ENCODE data around the gene HMGN5. TPM values are rescaled to one million over a fixed set of nuclear protein-coding genes. Genes with fewer than 3 reads are reported as not detected.

Gene HMGN5
- total RNA-seq, 1 donor from 2014 or later = 1.2 TPM

- ChIA-PET CTCF (no interaction called here), POLR2A (no interaction called here)
- TF ChIP-seq CTCF (IDR thresholded peaks at IDR 0.05) = no peak
- H3K4me3 Mint-ChIP-seq = no peak overlapping the region
- intact Hi-C loops (cut with micrococcal nuclease) = no loop called here
- no peaks in the 10 kb centered on the region for H3K9me3 Mint-ChIP-seq
- ATAC-seq (ENCODE audit: low read depth) (no peak), DNase-seq (no peak)
- H3K4me1 Mint-ChIP-seq = peaks cover 13% of the 10 kb centered on the region
- H3K27ac Mint-ChIP-seq = no peak overlapping the region
- H3K36me3 Mint-ChIP-seq (ENCODE audit: low read depth) = peaks cover 35% of the 10 kb centered on the region
- H3K27me3 Mint-ChIP-seq = no peaks in the 10 kb centered on the region
These were observed 30.5 kb upstream of the HMGN5 start for GRCh38 chrX:81232218-81232617.

GRCh38 chrX:81231476-81231875 is 29.8 kb upstream of the HMGN5 start:
- Mint-ChIP-seq H3K36me3 (ENCODE audit: low read depth) (peaks cover 32% of the 10 kb centered on the region), H3K4me3 (no peak overlapping the region), H3K9me3 (no peaks in the 10 kb centered on the region), H3K27ac (no peak overlapping the region), H3K4me1 (peaks cover 13% of the 10 kb centered on the region), H3K27me3 (no peaks in the 10 kb centered on the region)
- intact Hi-C loops (cut with micrococcal nuclease) = no loop called here
- CTCF ChIA-PET = no interaction called here
- POLR2A ChIA-PET = no interaction called here
- no peak for TF ChIP-seq CTCF (IDR thresholded peaks at IDR 0.05)
- ATAC-seq (ENCODE audit: low read depth) (no peak), DNase-seq (no peak)

- ChIA-PET POLR2A (no interaction called here), CTCF (no interaction called here)
- no peak overlapping the region for H3K27ac Mint-ChIP-seq
- no peaks in the 10 kb centered on the region for H3K27me3 Mint-ChIP-seq
- no peaks in the 10 kb centered on the region for H3K9me3 Mint-ChIP-seq
- peaks cover 27% of the 10 kb centered on the region for H3K36me3 Mint-ChIP-seq (ENCODE audit: low read depth)
- no peak overlapping the region for H3K4me3 Mint-ChIP-seq
- no peak for TF ChIP-seq CTCF (IDR thresholded peaks at IDR 0.05)
- H3K4me1 Mint-ChIP-seq = peaks cover 13% of the 10 kb centered on the region
- ATAC-seq (ENCODE audit: low read depth) (no peak), DNase-seq (no peak)
- intact Hi-C loops (cut with micrococcal nuclease) = no loop called here
These were observed 28.2 kb upstream of the HMGN5 start for GRCh38 chrX:81229901-81230300.

GRCh38 chrX:81229229-81229628 is 27.5 kb upstream of the HMGN5 start:
- no peak for TF ChIP-seq CTCF (IDR thresholded peaks at IDR 0.05)
- ATAC-seq (ENCODE audit: low read depth) = no peak
- CTCF ChIA-PET = no interaction called here
- Mint-ChIP-seq H3K4me1 (peaks cover 13% of the 10 kb centered on the region), H3K4me3 (no peak overlapping the region), H3K27ac (no peak overlapping the region), H3K36me3 (ENCODE audit: low read depth) (peaks cover 31% of the 10 kb centered on the region), H3K9me3 (no peaks in the 10 kb centered on the region), H3K27me3 (no peaks in the 10 kb centered on the region)
- DNase-seq = no peak
- POLR2A ChIA-PET = no interaction called here
- intact Hi-C loops (cut with micrococcal nuclease) = no loop called here

- peaks cover 32% of the 10 kb centered on the region for H3K36me3 Mint-ChIP-seq (ENCODE audit: low read depth)
- H3K9me3 Mint-ChIP-seq = no peaks in the 10 kb centered on the region
- peaks cover 46% of the 10 kb centered on the region for H3K4me1 Mint-ChIP-seq
- no peaks in the 10 kb centered on the region for H3K27me3 Mint-ChIP-seq
- TF ChIP-seq CTCF (IDR thresholded peaks at IDR 0.05) = no peak
- no peak for DNase-seq
- intact Hi-C loops (cut with micrococcal nuclease) = no loop called here
- no peak overlapping the region for H3K27ac Mint-ChIP-seq
- POLR2A ChIA-PET = no interaction called here
- no peak for ATAC-seq (ENCODE audit: low read depth)
- no peak overlapping the region for H3K4me3 Mint-ChIP-seq
- CTCF ChIA-PET = no interaction called here
These were observed 14.0 kb upstream of the HMGN5 start for GRCh38 chrX:81215685-81216084.
